Measurements from ENCODE around the gene MYBPHL.

The MYBPHL gene

GRCh38 chr1:109341944-109342930, 35.4 kb upstream of the MYBPHL start:
- in situ Hi-C loops (cut with MboI; ENCODE audit: low sequenced_read_pairs, unreplicated experiment), result no loop called here
- no peak for TF ChIP-seq CTCF (IDR thresholded peaks at IDR 0.05; ENCODE audit: borderline replicate concordance, control extremely low read depth, extremely low read depth, insufficient read depth, missing control alignments)

GRCh38 chr1:109338608-109339007, 31.8 kb upstream of the MYBPHL start:
- DNase-seq (ENCODE audit: low spot score), result no peak
- in situ Hi-C loops (cut with MboI; ENCODE audit: low sequenced_read_pairs, unreplicated experiment), result no loop called here
- TF ChIP-seq CTCF (IDR thresholded peaks at IDR 0.05; ENCODE audit: borderline replicate concordance, control extremely low read depth, extremely low read depth, insufficient read depth, missing control alignments), result no peak

More at GRCh38 chr1:109341944-109342930, 35.4 kb upstream of the MYBPHL start:
- no peak for DNase-seq (ENCODE audit: low spot score)

GRCh38 chr1:109338091-109338490, 31.3 kb upstream of the MYBPHL start:
- in situ Hi-C loops (cut with MboI; ENCODE audit: low sequenced_read_pairs, unreplicated experiment), result no loop called here
- DNase-seq (ENCODE audit: low spot score), result no peak
- no peak for TF ChIP-seq CTCF (IDR thresholded peaks at IDR 0.05; ENCODE audit: borderline replicate concordance, control extremely low read depth, extremely low read depth, insufficient read depth, missing control alignments)

- no peak for TF ChIP-seq CTCF (IDR thresholded peaks at IDR 0.05; ENCODE audit: borderline replicate concordance, control extremely low read depth, extremely low read depth, insufficient read depth, missing control alignments)
- in situ Hi-C loops (cut with MboI; ENCODE audit: low sequenced_read_pairs, unreplicated experiment), result no loop called here
- DNase-seq (ENCODE audit: low spot score), result no peak
Observed at GRCh38 chr1:109335091-109335490, 28.3 kb upstream of the MYBPHL start.

- no peak for DNase-seq (ENCODE audit: low spot score)
- TF ChIP-seq CTCF (IDR thresholded peaks at IDR 0.05; ENCODE audit: borderline replicate concordance, control extremely low read depth, extremely low read depth, insufficient read depth, missing control alignments), result no peak
- in situ Hi-C loops (cut with MboI; ENCODE audit: low sequenced_read_pairs, unreplicated experiment), result no loop called here
Observed at GRCh38 chr1:109331113-109331512, 24.3 kb upstream of the MYBPHL start.

GRCh38 chr1:109327285-109327684, 20.5 kb upstream of the MYBPHL start:
- no peak for DNase-seq (ENCODE audit: low spot score)
- no peak for TF ChIP-seq CTCF (IDR thresholded peaks at IDR 0.05; ENCODE audit: borderline replicate concordance, control extremely low read depth, extremely low read depth, insufficient read depth, missing control alignments)
- in situ Hi-C loops (cut with MboI; ENCODE audit: low sequenced_read_pairs, unreplicated experiment), result no loop called here

Measured in GM13976 (cell line).